HUES48 (cell line): ENCODE measurements around the gene FAT2.
A peak's percentile ranks its signal among the peaks of the same experiment; 100 is the strongest.

Source experiments
- H3K27ac ChIP-seq: one replicate; pipeline ENCODE4 v1.7.0; 2013; ENCODE audit warnings: low read depth, low read length, inconsistent platforms
- H3K27me3 ChIP-seq: 2 replicates; pipeline ENCODE4 v1.6.1; 2013; ENCODE audit warnings: mild to moderate bottlenecking, low read length; ENCODE audit not compliant: control insufficient read depth, insufficient read depth
- H3K36me3 ChIP-seq: 2 replicates; pipeline ENCODE4 v1.6.1; 2013; ENCODE audit warnings: low read length; ENCODE audit not compliant: control insufficient read depth, insufficient read depth
- H3K4me1 ChIP-seq: 2 replicates; pipeline ENCODE4 v1.6.1; 2013; ENCODE audit warnings: mild to moderate bottlenecking, low read length; ENCODE audit not compliant: control insufficient read depth, insufficient read depth
- H3K4me3 ChIP-seq: 2 replicates; pipeline ENCODE4 v1.5.1; 2013; ENCODE audit warnings: mild to moderate bottlenecking, low read depth, low read length
- H3K9ac ChIP-seq: 2 replicates; pipeline ENCODE4 v1.6.1; 2013; ENCODE audit warnings: mild to moderate bottlenecking, low read depth, low read length, moderate library complexity
- H3K9me3 ChIP-seq: 2 replicates; pipeline ENCODE4 v1.6.1; 2013; ENCODE audit warnings: low read length; ENCODE audit not compliant: control insufficient read depth, insufficient read depth

Gene FAT2

GRCh38 chr5:151624476-151624875 is 33.3 kb upstream of the FAT2 start:
- Histone ChIP-seq H3K27ac (no peak overlapping the region), H3K27me3 (no peaks in the 10 kb centered on the region), H3K9ac (no peak overlapping the region), H3K36me3 (no peaks in the 10 kb centered on the region), H3K4me1 (peaks cover 17% of the 10 kb centered on the region), H3K4me3 (no peak overlapping the region), H3K9me3 (no peaks in the 10 kb centered on the region)

DNA sequence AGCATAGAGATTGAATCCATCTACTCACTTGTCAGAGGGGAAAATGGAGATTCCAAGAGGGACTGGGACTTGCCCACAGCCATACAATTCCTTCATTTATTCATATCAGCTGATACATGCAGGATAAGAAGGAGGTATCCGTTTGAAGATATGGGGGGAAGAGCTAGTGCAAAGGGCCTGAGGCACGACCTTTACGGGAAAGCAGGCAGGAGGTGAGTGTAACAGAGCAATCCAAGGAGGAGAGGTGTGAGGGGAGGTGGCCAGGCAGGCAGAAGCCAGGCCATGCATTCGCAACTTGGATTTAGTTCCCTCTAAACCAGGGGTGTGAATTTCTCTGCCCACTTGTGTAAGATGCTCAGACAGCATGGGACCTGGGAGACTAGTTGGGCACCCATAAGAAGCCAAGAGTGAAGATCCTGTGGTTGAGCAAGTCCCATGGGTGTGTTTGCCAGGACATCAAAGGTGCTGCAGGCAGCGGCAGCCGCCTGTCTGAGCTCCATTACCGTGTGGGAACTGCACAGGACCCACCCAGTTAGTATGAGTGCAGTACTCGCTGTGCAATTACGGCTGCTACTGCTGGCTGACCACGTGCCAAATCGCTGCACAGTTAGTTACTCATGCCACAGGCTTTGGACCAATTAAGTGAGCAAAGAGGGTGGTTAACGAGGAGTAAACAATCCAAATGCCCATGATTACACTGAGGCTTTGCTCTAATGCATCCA is 31.4 kb upstream of the FAT2 start:
- no peak overlapping the region for H3K27ac ChIP-seq
- H3K36me3 ChIP-seq, result no peaks in the 10 kb centered on the region
- no peak overlapping the region for H3K4me3 ChIP-seq
- no peaks in the 10 kb centered on the region for H3K27me3 ChIP-seq
- H3K4me1 ChIP-seq, result peaks cover 25% of the 10 kb centered on the region
- H3K9ac ChIP-seq, result no peak overlapping the region
- H3K9me3 ChIP-seq, result no peaks in the 10 kb centered on the region

GRCh38 chr5:151620461-151620840 is 29.3 kb upstream of the FAT2 start:
- Histone ChIP-seq H3K27me3 (no peaks in the 10 kb centered on the region), H3K36me3 (no peaks in the 10 kb centered on the region), H3K9me3 (no peaks in the 10 kb centered on the region), H3K27ac (peak overlapping the region; percentile 81), H3K9ac (no peak overlapping the region), H3K4me1 (peaks cover 25% of the 10 kb centered on the region), H3K4me3 (no peak overlapping the region; the same call in 1 of the 2 replicates)

DNA sequence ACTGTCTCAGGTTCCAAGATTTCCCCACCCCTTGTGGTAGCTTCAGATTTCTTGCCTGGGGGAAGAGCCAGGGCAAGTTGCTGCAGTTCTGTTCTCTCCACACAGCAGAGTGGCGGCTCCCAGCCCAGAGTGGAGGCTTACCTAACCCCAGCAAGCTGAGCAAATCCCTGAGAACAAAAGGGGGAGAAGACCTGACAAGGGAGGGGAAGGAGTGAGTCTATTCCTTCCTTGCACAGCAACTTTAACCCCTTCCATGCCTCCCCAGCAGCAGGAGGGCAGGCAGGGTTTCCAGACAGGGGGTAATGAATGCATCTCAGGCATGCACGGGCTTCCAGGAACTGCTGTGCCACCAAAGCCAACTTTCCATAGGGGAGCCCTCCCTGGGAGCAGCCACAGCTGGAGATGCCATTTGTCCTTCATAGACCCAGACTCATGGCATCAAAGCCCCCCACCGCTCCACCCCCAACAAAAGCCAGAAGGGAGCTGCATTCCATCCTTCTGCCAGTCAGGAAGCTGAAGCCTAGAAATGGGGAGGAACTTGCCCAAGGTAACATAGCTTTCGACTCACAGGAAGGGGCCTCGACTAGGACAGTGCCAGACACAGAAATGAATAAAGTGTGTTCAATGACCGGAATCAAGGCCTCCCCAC is 28.8 kb upstream of the FAT2 start:
- no peaks in the 10 kb centered on the region for H3K36me3 ChIP-seq
- H3K9ac ChIP-seq, result no peak overlapping the region
- H3K27ac ChIP-seq, result peak overlapping the region; percentile 81
- no peaks in the 10 kb centered on the region for H3K9me3 ChIP-seq
- H3K4me3 ChIP-seq, result no peak overlapping the region; the same call in 1 of the 2 replicates
- no peaks in the 10 kb centered on the region for H3K27me3 ChIP-seq
- H3K4me1 ChIP-seq, result peaks cover 25% of the 10 kb centered on the region

- Histone ChIP-seq H3K4me3 (no peak overlapping the region), H3K27me3 (no peaks in the 10 kb centered on the region), H3K36me3 (no peaks in the 10 kb centered on the region), H3K9ac (no peak overlapping the region), H3K4me1 (peaks cover 25% of the 10 kb centered on the region), H3K9me3 (no peaks in the 10 kb centered on the region), H3K27ac (peak overlapping the region; percentile 81)
These were observed 27.8 kb upstream of the FAT2 start for GRCh38 chr5:151618907-151619306.

- no peaks in the 10 kb centered on the region; the same call in 1 of the 2 replicates for H3K27me3 ChIP-seq
- H3K27ac ChIP-seq, result peak overlapping the region; percentile 31
These were observed 26.9 kb upstream of the FAT2 start for GRCh38 chr5:151617841-151618710.

GRCh38 chr5:151617383-151617840 is 26.3 kb upstream of the FAT2 start:
- no peak overlapping the region for H3K4me3 ChIP-seq
- H3K27me3 ChIP-seq, result no peaks in the 10 kb centered on the region; the same call in 1 of the 2 replicates
- peaks cover 25% of the 10 kb centered on the region for H3K4me1 ChIP-seq
- no peaks in the 10 kb centered on the region for H3K9me3 ChIP-seq
- H3K27ac ChIP-seq, result peak overlapping the region; percentile 38
- no peak overlapping the region for H3K9ac ChIP-seq
- no peaks in the 10 kb centered on the region for H3K36me3 ChIP-seq

More at GRCh38 chr5:151617841-151618710, 26.9 kb upstream of the FAT2 start:
- Histone ChIP-seq H3K9ac (no peak overlapping the region), H3K4me3 (no peak overlapping the region), H3K9me3 (no peaks in the 10 kb centered on the region), H3K36me3 (no peaks in the 10 kb centered on the region), H3K4me1 (peaks cover 25% of the 10 kb centered on the region)

- Histone ChIP-seq H3K9me3 (no peaks in the 10 kb centered on the region), H3K36me3 (no peaks in the 10 kb centered on the region), H3K4me1 (peaks cover 20% of the 10 kb centered on the region), H3K27me3 (no peaks in the 10 kb centered on the region; the same call in 1 of the 2 replicates), H3K9ac (no peak overlapping the region), H3K4me3 (no peak overlapping the region), H3K27ac (no peak overlapping the region)
These were observed 24.3 kb upstream of the FAT2 start for GRCh38 chr5:151615431-151615830.

DNA sequence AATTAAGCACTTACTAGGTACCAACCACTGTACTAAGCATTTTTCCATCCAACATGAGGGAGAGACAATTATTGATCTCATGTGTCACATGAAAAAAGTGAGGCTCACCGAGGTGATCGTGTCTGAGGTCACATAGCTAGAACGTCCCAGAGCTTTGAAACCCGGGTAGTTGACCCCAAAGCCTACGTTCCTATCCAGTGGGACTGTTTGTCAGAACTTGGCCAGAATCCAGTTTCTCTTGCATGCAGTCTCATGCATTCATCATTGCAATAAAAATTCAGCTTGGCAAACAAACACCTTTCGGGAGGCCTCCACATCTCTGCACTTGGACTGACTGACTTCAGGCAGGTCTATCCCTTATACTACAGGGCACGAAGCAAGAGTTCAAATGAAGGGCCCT is 23.4 kb upstream of the FAT2 start:
- H3K4me3 ChIP-seq, result no peak overlapping the region
- no peak overlapping the region for H3K9ac ChIP-seq
- H3K4me1 ChIP-seq, result peaks cover 12% of the 10 kb centered on the region
- H3K27ac ChIP-seq, result no peak overlapping the region
- H3K36me3 ChIP-seq, result no peaks in the 10 kb centered on the region
- H3K27me3 ChIP-seq, result no peaks in the 10 kb centered on the region; the same call in 1 of the 2 replicates
- no peaks in the 10 kb centered on the region for H3K9me3 ChIP-seq

DNA sequence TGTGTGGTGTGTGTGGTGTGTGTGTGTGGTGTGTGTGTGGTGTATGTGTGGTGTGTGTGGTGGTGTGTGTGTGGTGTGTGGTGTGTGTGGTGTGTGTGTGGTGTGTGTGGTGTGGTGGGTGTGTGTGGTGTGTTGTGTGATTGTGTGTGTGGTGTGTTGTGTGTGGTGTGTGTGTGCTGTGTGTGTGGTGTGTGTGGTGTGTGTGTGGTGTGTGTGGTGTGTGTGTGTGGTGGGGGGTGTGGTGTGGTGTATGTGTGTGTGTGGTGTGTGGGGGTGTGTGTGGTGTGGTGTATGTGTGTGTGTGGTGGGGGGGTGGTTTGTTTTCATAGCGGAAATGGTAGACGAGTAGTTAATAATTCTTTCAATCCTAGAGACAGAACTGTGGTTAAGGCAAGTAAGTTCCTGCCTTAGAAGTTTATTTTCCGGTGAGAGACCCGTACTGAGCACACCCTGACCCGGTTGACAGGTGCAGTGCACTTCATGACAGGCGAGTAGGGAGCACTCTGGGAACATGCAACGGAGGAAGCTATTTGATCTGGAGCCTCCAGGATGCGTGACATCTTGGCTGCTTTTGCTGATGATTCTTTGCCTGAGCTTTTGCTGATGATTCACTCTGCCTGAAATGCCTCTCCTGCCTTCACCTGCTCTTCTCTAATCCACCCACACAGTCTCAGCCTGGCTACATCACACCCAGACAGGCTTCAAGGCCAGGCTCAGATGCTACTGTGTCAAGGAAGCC is 21.7 kb upstream of the FAT2 start:
- Histone ChIP-seq H3K9me3 (no peaks in the 10 kb centered on the region), H3K4me3 (no peak overlapping the region), H3K36me3 (no peaks in the 10 kb centered on the region), H3K9ac (no peak overlapping the region), H3K27me3 (no peaks in the 10 kb centered on the region; the same call in 1 of the 2 replicates), H3K4me1 (no peaks in the 10 kb centered on the region; the same call in none of the 2 replicates), H3K27ac (no peak overlapping the region)
